ENCODE measurements around the gene FANCM.

FANCM gene

GRCh38 chr14:45103806-45104205 is 31.9 kb upstream of the FANCM start:
- no peak for TF ChIP-seq CTCF (IDR thresholded peaks at IDR 0.05; ENCODE audit: extremely low read depth, insufficient read depth, missing control alignments)
- no peak for DNase-seq (ENCODE audit: low spot score)
- in situ Hi-C loops (cut with MboI; ENCODE audit: low pct_unique_long_range_greater_than_20kb, low sequenced_read_pairs, unreplicated experiment): no loop called here

- DNase-seq (ENCODE audit: low spot score): no peak
- TF ChIP-seq CTCF (IDR thresholded peaks at IDR 0.05; ENCODE audit: extremely low read depth, insufficient read depth, missing control alignments): no peak
- in situ Hi-C loops (cut with MboI; ENCODE audit: low pct_unique_long_range_greater_than_20kb, low sequenced_read_pairs, unreplicated experiment): no loop called here
These were observed 31.2 kb upstream of the FANCM start for GRCh38 chr14:45104561-45104960.

GRCh38 chr14:45112896-45113781 is 22.6 kb upstream of the FANCM start:
- no peak for TF ChIP-seq CTCF (IDR thresholded peaks at IDR 0.05; ENCODE audit: extremely low read depth, insufficient read depth, missing control alignments)
- in situ Hi-C loops (cut with MboI; ENCODE audit: low pct_unique_long_range_greater_than_20kb, low sequenced_read_pairs, unreplicated experiment): no loop called here
- no peak for DNase-seq (ENCODE audit: low spot score)

- in situ Hi-C loops (cut with MboI; ENCODE audit: low pct_unique_long_range_greater_than_20kb, low sequenced_read_pairs, unreplicated experiment): no loop called here
- TF ChIP-seq CTCF (IDR thresholded peaks at IDR 0.05; ENCODE audit: extremely low read depth, insufficient read depth, missing control alignments): no peak
- DNase-seq (ENCODE audit: low spot score): no peak
These were observed 21.4 kb upstream of the FANCM start for GRCh38 chr14:45114327-45114726.

- in situ Hi-C loops (cut with MboI; ENCODE audit: low pct_unique_long_range_greater_than_20kb, low sequenced_read_pairs, unreplicated experiment): no loop called here
- DNase-seq (ENCODE audit: low spot score): no peak
- TF ChIP-seq CTCF (IDR thresholded peaks at IDR 0.05; ENCODE audit: extremely low read depth, insufficient read depth, missing control alignments): no peak
These were observed 17.1 kb upstream of the FANCM start for GRCh38 chr14:45118594-45118993.

- TF ChIP-seq CTCF (IDR thresholded peaks at IDR 0.05; ENCODE audit: extremely low read depth, insufficient read depth, missing control alignments): no peak
- DNase-seq (ENCODE audit: low spot score): no peak
- in situ Hi-C loops (cut with MboI; ENCODE audit: low pct_unique_long_range_greater_than_20kb, low sequenced_read_pairs, unreplicated experiment): no loop called here
These were observed 15.6 kb upstream of the FANCM start for GRCh38 chr14:45120096-45120495.
